GM21447 (cell line): ENCODE measurements around the gene CCDC171.

ENCODE experiments used
- ATAC-seq: cut with Tn5 transposase; IDR thresholded peaks from one replicate; pipeline ENCODE4 v1.9.1; 2021; ENCODE audit not compliant: unreplicated experiment

Gene CCDC171

DNA sequence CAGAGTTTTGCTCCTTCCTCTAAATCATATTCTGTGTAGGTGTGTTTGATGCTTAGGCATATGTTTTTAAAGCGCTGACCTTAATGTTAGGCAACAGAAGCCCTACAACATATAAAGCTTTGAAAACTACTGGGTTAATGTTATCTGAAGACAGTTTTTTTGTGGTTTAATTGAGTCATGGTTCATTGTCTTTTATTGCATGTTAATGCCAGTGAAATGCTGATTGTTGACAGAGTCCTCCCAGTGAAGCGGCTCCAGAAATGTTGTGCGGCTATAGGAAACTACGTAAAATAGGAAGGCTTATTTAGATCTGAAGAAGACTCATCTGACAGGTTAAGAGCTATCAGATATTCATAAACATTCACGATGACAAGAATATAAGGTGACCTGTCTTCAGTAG, 424.6 kb downstream of the CCDC171 start:
- no peak for ATAC-seq

GRCh38 chr9:15982182-15982581, 429.3 kb downstream of the CCDC171 start:
- ATAC-seq, result no peak

DNA sequence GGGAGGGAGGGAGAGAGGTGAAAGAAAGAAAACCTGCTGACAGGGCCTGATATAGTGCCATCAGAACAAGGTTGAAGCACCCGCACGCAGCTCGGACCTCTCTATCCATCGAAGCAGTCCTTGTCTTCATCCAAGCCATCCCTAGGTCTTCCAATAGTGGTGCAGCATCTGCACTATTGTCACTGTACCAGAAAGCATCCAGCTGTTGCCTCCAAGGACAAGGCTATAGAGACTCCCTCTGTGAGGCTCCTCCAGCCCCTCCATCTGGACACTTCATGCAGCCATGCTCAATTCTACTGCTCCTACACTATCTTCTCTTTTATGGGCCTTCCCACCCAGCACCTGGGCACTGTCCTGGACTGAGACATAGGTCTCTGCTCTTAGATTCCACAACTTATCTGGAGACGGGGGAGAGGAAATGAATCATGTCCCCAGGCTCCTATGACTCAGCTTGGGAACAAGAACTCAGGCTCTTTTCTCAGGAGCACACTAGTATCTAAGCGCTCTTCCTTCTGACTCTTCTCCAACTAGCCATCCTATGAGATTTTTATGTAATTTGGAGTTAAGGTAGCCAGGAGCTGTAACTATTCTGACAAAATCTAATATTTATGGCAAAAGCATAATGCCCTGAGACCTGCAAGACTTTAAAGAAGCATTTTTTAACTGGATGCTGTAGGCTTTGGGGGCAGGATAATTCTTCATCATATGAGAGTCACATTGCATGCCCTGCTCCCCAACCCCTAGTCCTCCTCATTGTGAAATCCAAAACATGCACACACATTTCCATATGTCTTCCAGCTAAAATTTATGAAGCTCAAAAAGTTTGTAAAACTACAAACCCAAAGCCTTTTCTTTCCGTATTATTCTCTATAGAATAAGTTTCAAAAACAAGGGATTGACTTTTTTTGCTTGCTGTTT, 446.8 kb downstream of the CCDC171 start:
- ATAC-seq, result no peak

GRCh38 chr9:16000811-16001210, 448.0 kb downstream of the CCDC171 start:
- no peak for ATAC-seq

- no peak for ATAC-seq
Observed at GRCh38 chr9:16001856-16002255, 449.0 kb downstream of the CCDC171 start.

DNA sequence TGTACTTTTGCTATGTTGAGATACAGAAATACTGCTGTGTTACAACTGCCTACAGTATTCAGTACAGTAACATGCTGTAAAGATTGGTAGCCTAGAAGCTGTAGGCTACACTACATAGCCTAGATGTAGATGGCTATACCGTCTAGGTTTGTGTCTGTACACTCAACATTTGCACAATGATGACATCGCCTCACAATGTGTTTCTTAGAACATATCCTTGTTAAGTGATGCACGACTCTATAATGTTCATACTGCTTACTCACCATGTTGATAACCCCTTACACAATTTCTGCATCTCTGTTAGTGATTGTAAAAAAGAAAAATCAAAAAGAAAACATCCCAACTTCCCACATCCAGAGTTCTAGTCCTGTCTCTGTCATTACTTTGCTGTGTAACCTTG, 450.0 kb downstream of the CCDC171 start:
- ATAC-seq, result no peak

DNA sequence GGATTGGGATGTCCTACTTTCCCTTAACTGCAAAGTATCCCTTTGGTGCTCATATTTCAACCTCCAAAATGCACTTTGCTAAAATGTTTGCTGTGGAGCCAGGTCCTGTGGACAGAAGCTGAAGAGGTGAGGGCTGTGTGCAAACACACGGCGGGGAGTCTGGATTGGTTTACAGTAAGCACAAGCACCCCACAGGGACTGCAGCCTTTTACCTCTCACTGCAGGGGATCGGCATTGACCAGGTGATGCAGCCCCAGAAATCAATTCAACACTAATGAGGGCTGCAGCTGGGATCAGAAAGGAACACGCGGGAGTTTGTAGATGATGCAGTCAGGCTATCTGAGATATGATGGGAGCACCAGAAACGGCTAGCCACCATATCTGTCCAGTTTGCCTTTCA, 450.9 kb downstream of the CCDC171 start:
- ATAC-seq, result no peak

DNA sequence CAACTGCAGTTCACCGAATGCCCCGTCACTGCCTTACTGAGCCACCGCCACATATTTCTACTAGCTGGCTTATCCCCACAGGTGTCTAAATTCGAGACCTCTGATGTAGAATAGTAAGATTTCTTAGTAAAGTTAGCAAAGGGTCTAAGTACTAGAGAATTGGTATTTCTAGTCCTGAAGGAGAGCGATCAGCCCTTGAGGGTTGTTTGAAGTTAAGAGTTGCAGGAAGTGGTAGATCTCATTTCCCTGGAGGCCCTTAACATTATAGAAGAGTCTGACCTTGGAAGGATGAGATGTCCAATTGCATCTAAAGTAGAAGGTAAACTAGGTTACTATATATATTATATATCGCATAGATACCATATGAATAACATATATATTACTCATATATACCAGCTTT, 451.8 kb downstream of the CCDC171 start:
- ATAC-seq, result no peak

DNA sequence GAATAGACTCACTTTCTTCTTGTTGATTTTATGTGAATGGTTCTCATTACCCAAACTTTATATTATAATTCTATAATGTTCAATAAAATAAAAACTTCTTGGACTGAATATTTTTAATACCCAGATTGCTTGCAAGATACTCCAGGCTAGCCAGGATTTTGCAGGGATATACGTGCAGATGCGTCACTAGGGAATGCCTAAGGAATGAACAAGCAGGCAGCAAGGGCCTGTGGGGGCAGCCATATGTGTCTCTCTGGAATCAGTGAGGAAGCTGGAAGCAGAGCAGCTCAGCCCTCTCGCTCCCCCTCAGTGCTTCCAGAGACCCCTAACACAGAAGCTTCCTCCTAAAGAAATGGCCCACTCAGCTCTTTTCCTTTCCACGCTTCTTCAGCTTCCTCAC, 457.4 kb downstream of the CCDC171 start:
- ATAC-seq, result no peak

GRCh38 chr9:16012621-16013020, 459.8 kb downstream of the CCDC171 start:
- ATAC-seq, result no peak

DNA sequence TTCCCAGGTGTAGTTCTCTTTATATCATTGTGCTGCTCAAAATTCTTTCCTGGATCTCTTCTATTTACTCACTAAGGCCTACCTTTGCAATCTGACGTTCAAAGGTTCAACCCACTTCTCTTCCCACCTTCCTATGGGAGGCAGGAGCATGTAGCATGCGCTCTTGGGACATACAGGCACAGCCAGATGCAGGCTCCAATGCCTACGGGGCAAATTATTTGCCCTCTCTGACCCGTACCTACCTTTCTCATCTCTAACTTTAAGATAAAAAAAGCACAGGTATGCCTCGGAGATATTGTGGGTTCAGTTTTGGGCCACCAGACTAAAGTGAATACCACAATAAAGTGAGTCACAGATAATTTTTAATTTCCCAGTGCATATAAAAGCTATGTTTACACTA, 460.5 kb downstream of the CCDC171 start:
- ATAC-seq, result no peak

- ATAC-seq, result no peak
Observed at GRCh38 chr9:16013826-16014225, 461.0 kb downstream of the CCDC171 start.

DNA sequence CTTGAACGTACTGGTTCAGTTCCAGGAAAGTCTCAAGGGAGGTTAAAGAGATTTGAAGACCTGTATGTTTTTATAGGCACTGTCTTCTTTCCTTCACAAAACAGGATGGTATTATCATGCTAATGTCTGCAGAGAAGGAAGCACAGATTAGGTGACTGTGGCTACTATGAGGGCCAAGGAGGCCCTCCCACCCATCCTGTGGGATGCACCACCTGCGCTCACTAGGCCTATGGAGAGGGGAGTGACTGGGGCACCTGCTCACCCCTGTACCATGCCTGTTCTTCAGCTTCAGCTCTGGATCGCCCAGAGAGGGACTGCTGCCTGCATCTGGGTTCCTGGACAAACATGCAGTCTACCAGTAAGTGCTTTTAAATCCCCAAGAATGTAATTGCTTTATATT, 469.4 kb downstream of the CCDC171 start:
- no peak for ATAC-seq

DNA sequence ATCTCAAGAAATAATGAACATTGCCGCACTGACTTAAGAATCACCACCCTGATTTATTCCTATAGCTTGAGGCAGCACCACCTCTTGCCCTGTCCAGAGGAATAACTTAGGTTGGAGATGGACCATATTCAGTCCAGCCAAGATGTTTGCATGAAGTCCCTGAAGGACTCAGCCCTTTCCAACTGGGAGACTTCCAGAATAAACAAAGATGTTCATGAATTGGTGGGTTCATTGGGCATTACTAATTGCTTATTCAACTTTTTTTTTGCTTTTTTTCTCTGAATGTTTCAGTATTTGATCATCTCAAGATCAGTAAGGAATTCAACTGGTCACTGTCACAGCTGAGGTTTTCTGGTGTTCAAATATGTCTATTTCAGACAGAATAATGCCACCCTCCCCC, 470.6 kb downstream of the CCDC171 start:
- ATAC-seq, result no peak
